Gastrocnemius medialis (tissue), 4 donors: Measurements from ENCODE around the gene C10orf105.

Experiments
- CTCF ChIP-seq, 5 experiments: fragments of 450-650 bp in 3 of 5; fragments of 200-600 bp in 2 of 5; sonication (generic) in 2 of 5; IDR thresholded peaks in 4 of 5; conservative IDR thresholded peaks in 1 of 5; 1 replicate in 4 of 5; 2 replicates in 1 of 5; pipeline ENCODE4 v1.5.1; 2016 to 2019; ENCODE audit warnings: antibody characterized with exemption in 5 of 5, mild to moderate bottlenecking in 3 of 5, moderate library complexity in 3 of 5
- POLR2A ChIP-seq, 2 donors: fragments of 450-650 bp; IDR thresholded peaks; one replicate each; pipeline ENCODE4 v1.6.1; 2017; ENCODE audit warnings: antibody characterized with exemption in 2 of 2, mild to moderate bottlenecking in 2 of 2, moderate library complexity in 2 of 2

GRCh38 chr10:71750124-71750841 is 30.7 kb upstream of the C10orf105 start:
- no peak for TF ChIP-seq CTCF (IDR thresholded peaks at IDR 0.05 in 4 of 5, conservative IDR thresholded peaks at IDR 0.05 in 1 of 5)
- no peak for TF ChIP-seq POLR2A (IDR thresholded peaks at IDR 0.05)
